Femur (tissue), 1 donor: ENCODE measurements around the gene MXD1.
"Not testable (repeated sequence)": the region's sequence is repeated elsewhere in the genome, so short reads cannot be mapped to it uniquely, and the experiment has no call there.

Experiments
- DNase-seq: peaks from one replicate; pipeline ENCODE4 v3.0.0-alpha.2; 2017

Gene MXD1, protein sequence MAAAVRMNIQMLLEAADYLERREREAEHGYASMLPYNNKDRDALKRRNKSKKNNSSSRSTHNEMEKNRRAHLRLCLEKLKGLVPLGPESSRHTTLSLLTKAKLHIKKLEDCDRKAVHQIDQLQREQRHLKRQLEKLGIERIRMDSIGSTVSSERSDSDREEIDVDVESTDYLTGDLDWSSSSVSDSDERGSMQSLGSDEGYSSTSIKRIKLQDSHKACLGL

DNA sequence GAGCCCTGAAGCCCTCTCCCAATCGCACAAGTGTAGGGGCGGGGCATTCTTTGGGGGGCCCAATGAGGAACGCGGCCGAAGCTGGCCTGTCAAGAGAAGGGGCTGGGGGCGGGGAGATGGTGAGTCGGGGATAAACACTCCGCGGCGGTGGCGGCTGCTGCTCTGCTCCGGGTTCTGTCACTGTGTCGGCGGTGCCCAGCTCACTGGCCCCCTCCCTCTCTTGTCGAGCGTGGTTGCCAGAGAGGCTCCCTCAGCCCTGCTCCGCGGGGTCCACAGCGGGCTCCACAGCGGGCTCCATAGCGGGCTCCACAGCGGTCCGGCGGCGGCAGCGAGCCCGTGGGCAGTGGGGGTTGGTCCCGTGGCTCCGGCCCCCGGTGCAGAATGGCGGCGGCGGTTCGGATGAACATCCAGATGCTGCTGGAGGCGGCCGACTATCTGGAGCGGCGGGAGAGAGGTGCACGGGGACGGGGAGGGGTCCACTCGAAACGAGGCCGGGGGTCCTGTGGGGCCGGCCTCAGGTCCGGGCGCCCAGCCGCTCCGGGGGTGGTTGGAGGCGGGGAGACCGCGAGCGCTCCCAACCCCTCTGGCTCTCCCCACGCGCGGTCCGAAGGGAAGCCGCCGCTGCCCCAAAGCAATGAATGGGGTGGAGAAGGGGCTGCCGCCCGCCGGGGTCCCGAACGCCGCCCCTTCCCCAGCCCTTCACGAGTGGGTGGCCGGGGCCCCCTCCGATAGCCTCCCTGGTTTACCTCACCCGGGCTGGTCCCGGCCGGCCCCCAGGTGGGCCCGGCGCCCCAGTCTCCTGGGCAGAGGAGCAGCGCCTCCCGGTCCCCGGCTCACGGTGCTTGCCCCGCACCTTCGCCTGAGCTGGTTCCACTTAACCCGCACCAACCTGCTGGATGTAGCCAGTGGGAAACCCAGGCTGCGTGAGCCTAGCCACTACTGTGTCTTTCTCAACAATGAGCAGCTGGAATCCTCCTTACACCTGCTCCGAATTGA, at the start of gene MXD1:
TSS of gene MXD1 (plus strand) at position 160 of the 996 bp plus-strand sequence. CDS start at position 382, 222 bp downstream.
- DNase-seq: peak; percentile 34

DNA sequence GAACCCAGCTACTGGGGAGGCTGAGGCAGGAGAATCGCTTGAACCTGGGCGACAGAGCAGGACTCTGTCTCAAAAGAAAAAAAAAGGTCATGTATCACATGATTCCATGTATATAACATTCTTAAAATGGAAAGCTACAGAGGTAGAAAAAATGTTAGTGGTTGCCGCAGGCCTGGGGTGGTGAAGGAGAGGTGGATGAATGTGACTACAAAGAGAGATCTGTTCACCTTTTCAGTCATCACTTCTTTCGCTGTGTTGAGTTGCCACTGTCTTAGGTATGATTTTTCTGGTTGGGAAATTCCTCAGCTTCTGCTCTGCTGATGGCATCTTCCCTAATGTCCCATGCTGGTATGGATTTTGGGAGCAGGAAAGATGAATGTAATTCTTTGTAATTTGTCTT, 26.5 kb upstream of the MXD1 start:
- DNase-seq: no peak

DNA sequence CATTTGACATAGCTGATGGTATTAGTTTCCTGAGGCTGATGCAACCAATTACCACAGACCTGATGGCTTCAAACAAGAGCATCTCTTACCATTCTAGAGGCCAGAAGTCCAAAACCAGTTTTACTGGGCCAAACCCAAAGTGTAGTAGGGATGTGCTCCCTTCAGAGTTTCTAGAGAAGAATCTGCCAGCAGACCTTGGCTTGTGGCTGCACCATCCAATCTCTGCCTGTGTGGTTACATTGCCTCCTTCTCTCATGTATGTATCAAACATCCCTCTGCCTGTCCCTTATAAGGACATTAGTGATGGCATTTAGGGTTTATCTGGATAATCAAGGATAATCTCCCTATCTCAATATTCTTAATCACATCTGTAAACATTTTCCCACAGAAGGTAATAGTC, 25.6 kb upstream of the MXD1 start:
- no peak for DNase-seq

DNA sequence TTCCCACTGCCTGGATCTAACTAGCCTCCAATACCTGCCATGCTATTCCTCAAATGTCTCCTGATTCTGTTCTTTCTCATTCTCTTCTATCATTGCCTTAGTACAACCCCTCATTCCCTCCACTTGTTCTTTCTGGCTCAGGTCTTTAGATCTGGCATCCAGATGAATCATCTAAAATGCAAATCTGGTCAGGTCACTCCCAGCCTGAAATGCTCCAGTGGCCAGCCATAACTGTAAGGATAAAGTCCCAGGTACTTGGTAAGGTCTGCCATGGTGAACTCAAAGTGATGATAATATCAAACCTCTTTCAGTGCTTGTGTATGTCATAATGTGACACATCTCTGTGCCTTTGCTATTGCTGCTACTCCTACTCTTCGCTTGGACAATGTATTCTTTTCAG, 24.0 kb upstream of the MXD1 start:
- no peak for DNase-seq

DNA sequence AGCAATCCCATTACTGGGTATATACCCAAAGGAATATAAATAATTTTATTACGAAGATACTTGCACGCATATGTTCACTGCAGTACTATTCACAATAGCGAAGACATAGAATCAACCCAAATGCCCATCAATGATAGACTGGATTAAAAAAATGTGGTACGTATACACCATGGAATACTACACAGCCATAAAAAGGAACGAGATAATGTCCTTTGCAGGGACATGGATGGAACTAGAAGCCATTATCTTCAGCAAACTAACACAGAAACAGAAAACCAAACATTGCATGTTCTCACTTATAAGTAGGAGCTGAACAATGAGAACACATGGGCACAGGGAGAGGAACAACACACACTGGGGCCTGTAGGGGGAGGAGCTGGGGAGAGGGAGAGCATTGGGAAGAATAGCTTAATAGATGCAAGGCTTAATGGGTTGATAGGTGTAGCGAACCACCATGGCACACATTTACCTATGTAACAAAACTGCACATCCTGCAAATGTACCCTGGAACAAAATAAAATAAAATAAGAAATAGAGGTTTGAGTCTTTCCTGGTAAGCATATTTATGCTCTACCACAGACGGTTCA, 22.0 kb upstream of the MXD1 start:
- not testable (repeated sequence) for DNase-seq

DNA sequence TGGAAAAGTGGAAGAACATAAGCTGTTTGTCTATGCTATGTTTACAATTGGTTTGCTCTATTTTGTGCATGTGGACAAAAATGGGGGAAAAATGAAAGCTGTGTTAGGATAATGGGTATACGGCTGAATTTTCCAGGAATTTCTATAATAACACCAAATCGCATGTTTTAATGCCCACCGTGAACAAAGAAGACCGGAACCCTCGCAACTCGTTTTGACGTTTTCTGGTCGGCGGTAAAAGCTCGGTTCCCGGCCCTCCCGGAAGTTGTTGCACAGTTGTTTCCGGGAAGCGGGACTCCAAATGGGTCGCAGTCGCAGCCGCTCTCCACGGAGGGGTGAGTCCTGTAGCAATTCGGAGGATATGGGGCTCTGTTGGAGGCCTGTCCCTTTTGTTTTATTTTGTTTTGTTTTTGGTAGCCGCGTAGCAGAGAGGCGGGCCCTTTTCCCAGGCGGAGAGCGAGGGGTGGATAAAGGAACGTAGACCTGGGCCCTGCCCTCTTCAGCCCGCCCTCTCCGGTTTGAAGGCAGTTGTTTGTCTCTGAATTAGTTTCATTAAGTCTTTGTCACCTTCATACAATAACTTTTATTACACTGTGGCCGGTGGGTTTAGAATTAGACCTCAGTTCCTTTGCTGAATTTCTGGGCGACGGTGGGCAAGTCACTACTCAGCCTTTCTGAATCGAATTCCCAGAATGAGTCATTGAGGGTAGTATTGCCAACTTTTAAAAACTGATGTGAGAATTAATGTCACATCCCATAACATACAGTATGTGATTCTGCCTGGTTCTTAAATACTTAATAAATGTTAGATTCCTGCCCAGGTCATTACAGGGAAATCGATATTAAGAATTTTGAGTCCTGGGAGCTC, 21.0 kb upstream of the MXD1 start, which contains the start of gene SNRNP27:
TSS of gene SNRNP27 (plus strand) at position 273 of the 868 bp plus-strand sequence. CDS start at position 302, 29 bp downstream.
- DNase-seq: peak; percentile 89

DNA sequence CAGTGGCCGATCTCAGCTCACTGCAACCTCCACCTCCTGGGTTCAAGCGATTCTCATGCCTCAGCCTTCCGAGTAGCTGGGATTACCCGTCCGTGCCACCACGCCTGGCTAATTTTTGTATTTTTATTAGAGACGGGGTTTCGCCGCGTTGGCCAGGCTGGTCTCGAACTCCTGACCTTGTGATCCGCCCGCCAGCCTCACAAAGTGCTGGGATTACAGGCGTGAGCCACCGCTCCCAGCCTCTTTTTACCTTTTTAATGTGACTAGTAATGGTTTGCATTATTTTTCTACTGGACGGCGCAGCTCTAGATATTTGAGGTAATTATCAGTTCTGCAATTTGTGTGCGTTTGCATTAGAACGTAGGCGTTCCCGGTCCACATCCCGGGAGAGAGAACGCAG, 20.2 kb upstream of the MXD1 start:
- DNase-seq: not testable (repeated sequence)

DNA sequence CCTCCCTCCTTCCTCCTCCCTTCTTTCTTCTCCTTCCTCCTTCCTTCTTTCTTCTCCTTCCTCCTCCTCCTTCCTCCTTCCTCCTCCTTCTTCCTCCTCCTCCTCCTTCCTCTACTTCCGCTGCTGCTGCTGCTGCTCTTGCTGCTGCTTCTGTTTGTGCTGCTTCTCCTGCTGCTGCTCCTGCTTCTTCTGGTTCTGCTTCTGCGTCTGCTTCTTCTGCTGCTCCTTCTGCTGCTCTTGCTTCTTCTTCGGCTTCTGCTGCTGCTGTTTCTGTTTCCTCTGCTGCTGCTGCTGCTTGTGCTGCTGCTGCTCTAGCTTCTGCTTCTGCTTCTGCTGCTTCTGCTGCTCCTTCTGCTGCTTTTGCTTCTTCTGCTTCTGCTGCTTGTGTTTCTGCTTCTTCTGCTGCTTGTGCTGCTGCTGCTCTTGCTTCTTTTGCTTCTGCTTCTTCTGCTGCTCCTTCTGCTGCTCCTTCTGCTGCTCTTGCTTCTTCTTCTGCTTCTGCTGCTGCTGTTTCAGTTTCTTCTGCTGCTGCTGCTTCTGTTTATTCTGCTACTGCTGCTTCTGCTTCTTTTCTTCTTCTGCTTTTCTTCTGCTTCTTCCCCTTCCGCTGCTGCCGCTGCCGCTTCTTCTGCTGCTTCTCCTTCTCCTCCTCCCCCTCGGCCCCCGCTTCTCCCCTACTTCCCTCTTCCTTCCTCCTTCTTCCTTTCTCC, 12.5 kb upstream of the MXD1 start:
- DNase-seq: peak; percentile 28

DNA sequence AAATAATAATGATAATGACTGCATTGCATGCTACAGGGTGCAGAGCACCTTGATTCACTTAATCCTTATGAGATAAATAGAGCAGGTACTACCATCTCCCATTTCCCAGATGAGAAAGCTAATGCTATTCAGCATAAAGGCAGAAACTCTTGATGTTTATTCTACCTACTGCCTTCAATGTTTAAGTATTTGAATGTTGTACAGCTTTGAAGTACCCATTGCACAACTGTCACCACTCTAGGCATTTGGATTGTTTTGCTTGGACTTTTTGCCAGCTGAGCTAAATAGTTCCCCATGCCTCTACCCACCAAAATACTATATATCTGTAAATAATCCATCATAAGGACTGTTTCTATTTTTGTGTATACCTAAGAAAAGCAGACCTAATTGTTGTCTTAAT, 7.7 kb upstream of the MXD1 start:
- DNase-seq: no peak

DNA sequence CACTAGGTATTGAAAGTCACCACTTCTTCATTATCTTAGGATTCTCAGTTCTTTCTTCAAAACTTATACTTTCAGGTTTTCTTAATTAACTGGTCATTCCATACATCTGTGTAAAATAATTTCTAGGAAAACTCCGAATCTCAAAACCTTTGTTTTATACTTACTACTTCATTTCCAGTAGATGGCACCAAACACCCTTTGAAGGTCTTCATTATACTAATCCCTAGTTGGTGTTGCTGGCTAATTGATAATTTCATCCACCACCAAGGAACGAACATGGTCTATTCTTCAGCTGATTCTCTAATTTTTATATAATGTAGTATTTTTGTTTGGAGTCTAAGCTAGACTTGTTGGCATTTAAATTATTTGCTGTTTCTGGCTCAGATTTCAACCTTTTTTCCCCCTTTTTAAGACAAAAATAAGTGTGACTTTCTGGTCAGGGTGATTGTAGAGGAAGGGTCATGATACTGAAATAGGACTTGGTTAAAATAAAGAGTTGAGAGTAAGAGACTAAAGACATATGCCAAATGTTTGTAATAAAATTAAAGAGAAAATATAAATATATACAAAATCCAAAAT, 2.8 kb upstream of the MXD1 start:
- no peak for DNase-seq

DNA sequence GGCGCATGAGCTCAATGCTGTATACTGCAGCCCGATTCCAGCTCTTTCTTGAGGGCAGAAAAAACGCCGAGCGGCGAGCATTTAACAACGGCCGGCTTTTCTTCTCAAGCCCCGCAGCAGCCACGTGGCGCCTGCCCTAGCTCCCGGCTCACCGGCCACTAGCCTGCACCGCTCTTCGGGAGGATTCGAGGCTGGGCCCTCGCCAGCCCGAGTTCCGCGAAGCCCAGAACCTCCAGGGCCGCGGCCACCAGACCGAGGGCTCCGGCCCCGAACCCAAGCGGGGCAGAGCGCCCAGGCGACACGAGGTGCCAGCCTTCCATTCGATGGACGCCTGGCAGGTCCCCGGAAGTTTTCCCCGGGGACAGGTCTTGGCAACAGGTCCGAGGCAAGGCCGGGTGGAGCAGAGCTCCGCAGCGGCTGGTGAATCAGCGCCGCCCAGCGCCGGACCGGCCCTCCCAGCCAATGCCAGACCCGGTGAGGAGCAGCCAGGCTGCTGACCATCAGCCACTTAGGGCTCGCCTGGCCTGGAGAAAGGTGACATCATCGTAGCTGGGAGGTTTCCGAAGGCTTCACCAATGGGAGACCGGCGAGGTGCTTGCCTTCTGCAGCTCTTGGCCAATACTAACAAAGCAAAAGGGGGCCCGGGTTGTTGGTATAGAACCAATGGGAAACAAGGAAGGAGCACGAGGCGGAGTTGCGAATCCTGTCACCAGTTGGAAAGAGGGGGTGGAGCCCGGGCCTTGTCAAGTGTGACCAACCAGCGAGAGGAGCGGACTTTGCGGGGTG, 552 bp upstream of the MXD1 start:
- DNase-seq: peak; percentile 100

DNA sequence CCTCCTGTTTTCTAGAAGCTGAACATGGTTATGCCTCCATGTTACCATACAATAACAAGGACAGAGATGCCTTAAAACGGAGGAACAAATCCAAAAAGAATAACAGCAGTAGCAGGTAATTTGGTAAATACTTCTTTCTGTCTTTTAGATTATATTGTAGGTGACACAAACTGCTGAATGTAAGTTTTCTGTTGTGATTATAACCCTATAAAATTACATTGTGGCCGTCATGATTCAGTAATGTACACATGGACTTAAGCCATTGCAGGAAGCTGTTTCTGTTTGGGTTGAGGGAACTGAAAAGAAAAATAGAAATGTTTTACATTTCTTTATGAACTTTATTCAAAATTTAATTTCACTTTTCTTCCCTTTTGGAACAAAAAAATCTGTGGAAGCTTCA, 1.2 kb downstream of the MXD1 start:
- DNase-seq: no peak

DNA sequence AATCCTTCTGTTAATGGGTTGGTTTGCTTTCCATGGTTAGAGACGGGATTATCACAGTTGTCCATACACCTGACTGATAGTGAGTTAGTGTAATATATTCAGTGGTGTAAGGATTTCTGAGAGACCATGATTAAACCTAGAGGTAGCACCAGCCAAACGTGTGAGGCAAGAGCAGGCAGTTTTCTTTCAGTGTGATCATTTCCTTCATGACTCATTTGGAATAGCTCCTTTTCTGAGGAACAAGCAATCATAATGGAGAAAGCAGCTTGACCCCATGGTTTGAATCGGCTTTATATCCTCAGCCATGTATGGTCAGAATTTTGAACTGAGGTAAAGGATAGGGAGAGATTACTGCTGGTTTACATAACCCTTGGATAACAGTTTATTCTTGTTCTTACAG, 2.9 kb downstream of the MXD1 start:
- DNase-seq: no peak

DNA sequence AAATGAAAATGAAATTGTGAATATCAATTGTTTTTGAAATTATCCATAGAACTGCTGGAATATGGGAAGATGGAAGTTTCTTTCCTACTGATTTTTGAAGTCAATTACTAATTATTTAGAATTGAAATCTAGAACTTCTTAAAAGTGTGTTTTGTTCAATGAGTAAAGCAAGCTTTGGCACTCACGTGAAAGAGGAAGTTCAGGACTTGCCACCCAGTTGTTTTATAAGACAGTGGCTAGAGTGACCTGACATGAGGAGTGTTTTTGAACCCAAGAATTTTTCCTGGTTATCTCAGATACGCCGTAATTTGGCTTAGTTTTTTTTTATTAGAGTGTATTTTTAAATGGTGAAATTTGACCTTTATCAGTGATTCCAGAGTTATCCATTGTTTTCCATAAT, 3.5 kb downstream of the MXD1 start:
- DNase-seq: no peak

DNA sequence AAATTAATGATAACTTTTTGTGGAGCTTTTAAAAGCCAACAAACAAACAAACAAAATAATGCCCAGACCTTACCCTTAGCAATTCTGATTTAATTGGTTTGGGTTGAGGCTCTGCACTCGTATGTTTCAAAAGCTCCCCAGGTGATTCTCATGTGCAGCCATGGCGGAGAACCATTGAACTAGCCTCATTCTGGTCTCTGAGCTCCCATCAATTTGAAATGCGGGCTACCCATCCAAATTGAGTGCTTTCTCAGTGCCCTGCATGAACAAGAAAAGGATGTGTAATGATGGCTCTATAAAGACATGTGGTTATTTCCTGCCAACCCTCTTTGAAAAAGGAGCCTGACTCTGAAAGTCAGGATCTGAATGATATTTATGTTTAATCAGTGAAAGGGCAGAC, 8.2 kb downstream of the MXD1 start:
- DNase-seq: no peak

DNA sequence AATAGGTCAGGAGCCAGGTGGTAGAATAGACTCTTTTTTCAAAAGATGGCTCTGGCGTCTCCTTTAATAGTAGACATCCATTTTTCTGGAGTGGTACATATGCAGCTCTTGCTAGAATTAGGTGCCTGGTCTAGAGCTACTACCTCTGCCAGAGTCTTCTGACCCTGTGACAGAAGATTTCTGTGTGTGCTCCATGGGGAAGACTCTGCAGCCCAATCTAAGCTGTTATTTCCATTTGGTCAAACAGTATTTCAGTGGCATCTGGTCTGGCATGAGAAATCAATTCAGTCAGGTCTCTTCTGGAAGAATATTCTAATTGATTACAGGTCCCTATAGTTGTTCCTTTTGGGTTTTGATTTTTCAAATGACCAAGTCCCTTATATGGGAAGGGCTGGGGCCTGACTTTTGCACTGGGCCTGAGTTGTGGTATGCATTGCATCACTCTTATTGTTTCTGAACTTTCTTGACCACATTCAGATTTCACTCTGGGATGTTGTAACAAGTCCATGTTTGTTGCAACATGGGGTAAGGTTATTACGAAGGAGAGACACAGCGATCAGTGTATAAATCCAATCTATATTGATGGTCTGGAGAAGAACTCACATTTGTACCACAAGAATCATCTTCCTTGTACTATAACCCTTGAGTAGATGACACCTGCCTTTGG, 12.1 kb downstream of the MXD1 start:
- no peak for DNase-seq

DNA sequence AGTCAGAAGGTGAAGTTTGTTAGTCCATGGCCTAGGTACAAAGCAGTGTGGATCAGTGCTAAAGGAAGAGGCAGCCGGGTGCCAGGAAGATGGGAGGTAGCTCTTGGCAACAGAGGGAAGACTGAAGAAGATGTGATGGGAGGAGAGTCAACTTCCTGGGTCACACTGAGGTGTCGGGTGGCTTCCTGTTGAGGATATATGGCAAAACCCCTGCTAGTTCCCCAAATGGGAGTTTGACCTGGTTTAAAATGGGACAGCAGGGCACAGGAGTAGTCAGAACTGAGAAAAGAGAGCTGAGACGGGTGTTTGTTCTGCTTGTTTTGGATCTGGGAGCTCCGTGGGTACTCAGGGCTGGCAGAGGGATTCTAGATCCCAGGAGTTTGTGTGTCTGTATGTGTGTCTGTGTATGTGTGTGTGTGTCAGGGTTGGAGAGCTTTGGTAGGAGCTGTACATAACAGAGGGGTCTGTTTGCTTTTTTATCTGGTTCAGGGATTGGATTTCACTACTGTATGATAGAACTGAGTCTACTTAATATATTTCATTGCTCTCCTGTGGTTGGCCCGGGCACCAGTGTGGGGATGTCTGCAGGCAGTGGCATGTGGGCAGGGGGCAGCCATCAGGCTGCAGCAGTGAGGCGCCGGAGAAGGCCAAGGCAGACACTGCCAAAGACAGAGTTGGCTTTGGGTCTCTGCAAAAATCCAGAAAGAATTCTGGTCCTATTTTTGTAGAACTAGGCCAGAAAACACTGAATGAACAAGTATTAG, 17.1 kb downstream of the MXD1 start:
- DNase-seq: no peak

DNA sequence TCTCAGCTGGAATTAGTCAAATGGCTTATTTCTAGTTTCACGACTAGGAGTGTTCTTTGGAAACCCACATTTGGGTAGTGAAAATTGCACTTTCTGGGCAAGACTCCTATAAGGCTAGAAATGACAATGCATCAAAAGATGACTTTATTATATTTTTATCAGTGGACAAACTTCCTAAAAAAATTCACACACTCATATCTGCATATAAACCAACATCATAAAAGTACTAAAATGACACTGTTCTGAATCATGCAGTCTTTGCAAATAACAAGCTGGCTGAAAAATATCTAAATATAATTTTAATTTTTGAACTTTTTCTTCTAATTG, 17.6 kb downstream of the MXD1 start:
- DNase-seq: no peak

DNA sequence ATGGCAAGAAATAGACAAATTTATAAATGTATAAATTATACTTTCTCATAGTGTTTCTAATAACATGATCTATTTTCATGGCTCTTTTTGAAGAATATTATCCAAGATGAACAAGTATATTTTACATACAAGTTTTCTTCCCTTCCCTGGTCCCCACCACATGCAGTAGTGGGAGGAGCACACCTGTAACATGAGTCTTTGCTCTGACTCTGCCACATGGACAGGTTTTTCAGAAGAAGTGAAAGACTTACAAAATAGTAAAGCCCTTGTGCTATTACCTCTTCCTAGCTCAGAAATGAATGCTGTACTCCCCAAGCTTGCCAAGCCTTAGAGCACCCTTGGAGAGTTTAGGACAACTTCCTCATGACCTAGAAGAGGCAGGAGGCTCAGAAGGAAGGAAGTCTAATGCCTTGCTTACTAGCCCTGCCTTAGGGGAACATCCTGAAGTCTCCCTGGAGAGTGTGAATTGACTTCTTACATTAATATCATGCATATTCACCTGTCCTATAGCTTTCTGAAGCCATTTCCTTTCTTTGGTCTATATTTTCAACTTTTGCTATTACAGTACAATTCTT, 18.4 kb downstream of the MXD1 start:
- DNase-seq: no peak
